ENCODE measurements around the gene GP1BA. TPM values are rescaled to one million over a fixed set of nuclear protein-coding genes. Genes with fewer than 3 reads are reported as not detected.

GP1BA gene
- total RNA-seq, 1 donor from 2014 or later, result not detected

GRCh38 chr17:4946312-4946976 lies 14.4 kb downstream of the GP1BA start:
- Histone ChIP-seq H3K4me3 (ENCODE audit: low read depth, low read length) (peak overlapping the region; percentile 99), H3K36me3 (ENCODE audit: control insufficient read depth, insufficient read depth, low read length) (peaks cover 16% of the 10 kb centered on the region), H3K27me3 (ENCODE audit: control insufficient read depth, insufficient read depth, low read length) (no peaks in the 10 kb centered on the region)
- FAIRE-seq (peak; percentile 18), DNase-seq (ENCODE audit: low read depth) (no peak)
- no peak for TF ChIP-seq CTCF (IDR thresholded peaks at IDR 0.05; ENCODE audit: insufficient read depth, low read length, severe bottlenecking)

- no peaks in the 10 kb centered on the region for H3K27me3 ChIP-seq (ENCODE audit: control insufficient read depth, insufficient read depth, low read length)
- FAIRE-seq, result no peak
- no peak for TF ChIP-seq CTCF (IDR thresholded peaks at IDR 0.05; ENCODE audit: insufficient read depth, low read length, severe bottlenecking)
- no peak for DNase-seq (ENCODE audit: low read depth)
- H3K36me3 ChIP-seq (ENCODE audit: control insufficient read depth, insufficient read depth, low read length), result peaks cover 14% of the 10 kb centered on the region
- H3K4me3 ChIP-seq (ENCODE audit: low read depth, low read length), result peak overlapping the region; percentile 99
These were observed 14.9 kb downstream of the GP1BA start for GRCh38 chr17:4947010-4947410.

- H3K36me3 ChIP-seq (ENCODE audit: control insufficient read depth, insufficient read depth, low read length), result peaks cover 13% of the 10 kb centered on the region
- DNase-seq (ENCODE audit: low read depth) (no peak), FAIRE-seq (no peak)
- no peak for TF ChIP-seq CTCF (IDR thresholded peaks at IDR 0.05; ENCODE audit: insufficient read depth, low read length, severe bottlenecking)
- H3K4me3 ChIP-seq (ENCODE audit: low read depth, low read length), result peak overlapping the region; percentile 99
- H3K27me3 ChIP-seq (ENCODE audit: control insufficient read depth, insufficient read depth, low read length), result no peaks in the 10 kb centered on the region
These were observed 15.5 kb downstream of the GP1BA start for GRCh38 chr17:4947411-4948165.

- TF ChIP-seq CTCF (IDR thresholded peaks at IDR 0.05; ENCODE audit: insufficient read depth, low read length, severe bottlenecking), result no peak
- Histone ChIP-seq H3K27me3 (ENCODE audit: control insufficient read depth, insufficient read depth, low read length) (no peaks in the 10 kb centered on the region), H3K4me3 (ENCODE audit: low read depth, low read length) (peak within 1 kb of the TSS; percentile 99), H3K36me3 (ENCODE audit: control insufficient read depth, insufficient read depth, low read length) (peaks cover 11% of the 10 kb centered on the region)
- DNase-seq (ENCODE audit: low read depth) (peak; percentile 85), FAIRE-seq (no peak)
These were observed 16.3 kb downstream of the GP1BA start, which contains the start of gene PFN1 for GRCh38 chr17:4948166-4948930. Gene PFN1 (minus strand): TSS chr17:4948530. CDS start chr17:4948394, 136 bp downstream.

GRCh38 chr17:4948931-4949320 lies 16.8 kb downstream of the GP1BA start:
- Histone ChIP-seq H3K4me3 (ENCODE audit: low read depth, low read length) (peak overlapping the region; percentile 99), H3K36me3 (ENCODE audit: control insufficient read depth, insufficient read depth, low read length) (peaks cover 8% of the 10 kb centered on the region), H3K27me3 (ENCODE audit: control insufficient read depth, insufficient read depth, low read length) (no peaks in the 10 kb centered on the region)
- DNase-seq (ENCODE audit: low read depth) (peak; percentile 76), FAIRE-seq (no peak)
- no peak for TF ChIP-seq CTCF (IDR thresholded peaks at IDR 0.05; ENCODE audit: insufficient read depth, low read length, severe bottlenecking)

Data from bronchial epithelial cell (primary cell).